22Rv1 (cell line): ENCODE results near the gene MAPT.

Experiments used
- ZFX ChIP-seq: fragments of 450-650 bp; IDR thresholded peaks from 2 replicates; pipeline ENCODE4 v1.6.1; 2017; ENCODE audit warnings: antibody characterized with exemption, borderline replicate concordance
- TF ChIP-seq, protein P1 (sequence below): fragments of 450-650 bp; IDR thresholded peaks from 2 replicates; pipeline ENCODE4 v1.5.1; 2017; ENCODE audit warnings: mild to moderate bottlenecking

DNA sequence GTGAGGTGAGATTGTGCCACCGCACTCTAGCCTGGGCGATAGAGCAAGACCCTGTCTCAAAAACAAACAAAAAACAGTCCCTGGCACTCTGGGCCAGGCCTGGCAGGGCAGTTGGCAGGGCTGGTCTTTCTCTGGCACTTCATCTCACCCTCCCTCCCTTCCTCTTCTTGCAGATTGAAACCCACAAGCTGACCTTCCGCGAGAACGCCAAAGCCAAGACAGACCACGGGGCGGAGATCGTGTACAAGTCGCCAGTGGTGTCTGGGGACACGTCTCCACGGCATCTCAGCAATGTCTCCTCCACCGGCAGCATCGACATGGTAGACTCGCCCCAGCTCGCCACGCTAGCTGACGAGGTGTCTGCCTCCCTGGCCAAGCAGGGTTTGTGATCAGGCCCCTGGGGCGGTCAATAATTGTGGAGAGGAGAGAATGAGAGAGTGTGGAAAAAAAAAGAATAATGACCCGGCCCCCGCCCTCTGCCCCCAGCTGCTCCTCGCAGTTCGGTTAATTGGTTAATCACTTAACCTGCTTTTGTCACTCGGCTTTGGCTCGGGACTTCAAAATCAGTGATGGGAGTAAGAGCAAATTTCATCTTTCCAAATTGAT, 129.5 kb downstream of the MAPT start:
- TF ChIP-seq, protein P1, sequence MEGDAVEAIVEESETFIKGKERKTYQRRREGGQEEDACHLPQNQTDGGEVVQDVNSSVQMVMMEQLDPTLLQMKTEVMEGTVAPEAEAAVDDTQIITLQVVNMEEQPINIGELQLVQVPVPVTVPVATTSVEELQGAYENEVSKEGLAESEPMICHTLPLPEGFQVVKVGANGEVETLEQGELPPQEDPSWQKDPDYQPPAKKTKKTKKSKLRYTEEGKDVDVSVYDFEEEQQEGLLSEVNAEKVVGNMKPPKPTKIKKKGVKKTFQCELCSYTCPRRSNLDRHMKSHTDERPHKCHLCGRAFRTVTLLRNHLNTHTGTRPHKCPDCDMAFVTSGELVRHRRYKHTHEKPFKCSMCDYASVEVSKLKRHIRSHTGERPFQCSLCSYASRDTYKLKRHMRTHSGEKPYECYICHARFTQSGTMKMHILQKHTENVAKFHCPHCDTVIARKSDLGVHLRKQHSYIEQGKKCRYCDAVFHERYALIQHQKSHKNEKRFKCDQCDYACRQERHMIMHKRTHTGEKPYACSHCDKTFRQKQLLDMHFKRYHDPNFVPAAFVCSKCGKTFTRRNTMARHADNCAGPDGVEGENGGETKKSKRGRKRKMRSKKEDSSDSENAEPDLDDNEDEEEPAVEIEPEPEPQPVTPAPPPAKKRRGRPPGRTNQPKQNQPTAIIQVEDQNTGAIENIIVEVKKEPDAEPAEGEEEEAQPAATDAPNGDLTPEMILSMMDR = no peak
- no peak for TF ChIP-seq ZFX
